Right renal cortex interstitium (tissue), 3 donors: Measurements from ENCODE around the gene GBA2. TPM values are rescaled to one million over a fixed set of nuclear protein-coding genes. Genes with fewer than 3 reads are reported as not detected.

Experiments used
- DNase-seq, 3 donors: peaks; one replicate each; pipeline ENCODE4 v3.0.0-alpha.2; 2013; ENCODE audit warnings: low read depth in 3 of 3, low spot score in 2 of 3
- polyA plus RNA-seq, 3 donors: library from polyadenylated mRNA; unstranded; fragments of 120-200 nt; gene quantifications; one replicate each; pipeline ENCODE4 v1.2.1, GENCODE V29; 2013; ENCODE audit not compliant: insufficient read length in 3 of 3

Gene GBA2
- polyA plus RNA-seq, 3 donors = 94.3 to 99.8 (median 96.1) TPM

- DNase-seq = no peak
Measured at GRCh38 chr9:35741740-35742139, 7.3 kb downstream of the GBA2 start.

DNA sequence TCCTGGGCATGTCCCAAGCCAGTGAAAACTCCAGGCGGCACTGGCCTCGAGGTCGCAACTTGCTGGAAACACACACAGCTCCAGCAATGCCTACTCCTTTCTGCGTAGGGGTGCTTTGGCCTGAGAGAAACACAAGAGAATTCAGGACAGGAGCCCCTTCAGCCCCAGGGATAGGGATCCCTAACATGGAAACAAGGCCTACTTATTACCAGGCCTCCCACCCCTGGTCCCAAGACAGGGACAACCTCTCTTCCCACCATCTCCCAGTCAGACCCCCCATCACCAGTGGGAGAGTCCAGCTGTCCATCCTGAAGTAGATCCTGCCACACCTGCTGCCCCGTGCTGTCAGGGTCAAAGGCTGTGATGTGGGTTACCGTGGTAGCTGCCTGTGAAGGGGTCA, 8.8 kb downstream of the GBA2 start:
- no peak for DNase-seq

DNA sequence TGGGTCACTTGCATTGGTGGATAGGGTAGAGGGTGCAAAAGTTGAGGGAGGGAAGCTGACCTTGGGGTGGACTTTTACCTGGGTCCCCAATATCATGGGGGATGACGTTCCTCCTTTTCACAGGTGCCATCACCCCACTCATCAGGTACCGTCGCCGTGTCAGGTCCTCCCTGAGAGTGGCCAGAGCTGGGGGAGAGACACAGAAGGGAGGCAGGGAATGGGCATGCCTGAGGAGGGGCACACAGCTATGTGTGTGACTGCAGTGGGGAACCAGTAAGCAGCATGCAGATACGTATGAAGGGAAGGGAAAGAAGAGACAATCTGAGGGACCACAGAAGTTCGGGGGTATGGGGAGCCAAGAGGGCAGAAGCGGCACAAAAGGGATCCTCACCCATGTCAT, 10.1 kb downstream of the GBA2 start:
- no peak for DNase-seq

GRCh38 chr9:35738186-35738585, 10.8 kb downstream of the GBA2 start:
- DNase-seq = no peak

- no peak for DNase-seq
Measured at GRCh38 chr9:35737143-35737542, 11.9 kb downstream of the GBA2 start.

- DNase-seq = peak in 1 of 3 donors; percentile 40
Measured at GRCh38 chr9:35736201-35736633, 12.8 kb downstream of the GBA2 start.

DNA sequence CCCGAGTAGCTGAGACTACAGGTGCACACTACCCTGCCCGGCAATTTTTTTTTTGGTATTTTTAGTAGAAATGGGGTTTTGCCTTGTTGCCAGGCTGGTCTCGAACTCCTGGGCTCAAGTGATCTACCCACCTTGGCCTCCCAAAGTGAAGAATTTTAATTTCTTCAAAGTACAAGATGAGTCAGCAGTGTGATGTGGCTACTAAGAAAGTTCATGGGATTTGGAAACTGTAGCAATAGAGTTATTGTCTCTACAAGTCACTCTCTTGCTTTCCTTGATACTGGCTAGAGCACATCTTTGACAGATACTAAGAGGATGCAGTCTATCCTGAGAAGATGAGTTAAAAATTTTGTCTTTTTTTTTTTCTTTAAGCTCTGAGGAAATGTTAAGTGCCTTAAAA, 14.9 kb downstream of the GBA2 start:
- DNase-seq = no peak

DNA sequence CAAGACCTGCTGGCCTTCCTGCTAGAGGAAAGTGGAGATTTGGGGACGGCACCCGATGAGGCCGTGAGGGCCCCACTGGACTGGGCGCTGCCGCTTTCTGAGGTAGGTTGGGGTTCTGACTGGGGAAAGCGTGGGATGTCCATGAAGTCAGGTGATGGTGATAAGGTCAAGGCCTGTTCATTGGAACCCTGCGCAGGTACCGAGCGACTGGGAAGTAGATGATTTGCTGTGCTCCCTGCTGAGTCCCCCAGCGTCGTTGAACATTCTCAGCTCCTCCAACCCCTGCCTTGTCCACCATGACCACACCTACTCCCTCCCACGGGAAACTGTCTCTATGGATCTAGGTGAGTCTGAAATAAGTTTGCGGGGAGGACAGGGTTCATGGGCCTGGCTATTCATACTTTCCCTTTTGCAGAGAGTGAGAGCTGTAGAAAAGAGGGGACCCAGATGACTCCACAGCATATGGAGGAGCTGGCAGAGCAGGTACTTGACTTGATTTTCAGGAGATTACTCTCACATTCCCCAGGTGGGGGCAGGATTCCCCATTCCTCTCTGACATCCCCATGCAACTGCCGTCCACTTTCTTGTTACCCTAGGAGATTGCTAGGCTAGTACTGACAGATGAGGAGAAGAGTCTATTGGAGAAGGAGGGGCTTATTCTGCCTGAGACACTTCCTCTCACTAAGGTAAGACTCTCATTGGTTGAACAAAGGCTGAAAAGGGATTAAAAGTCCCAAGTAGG, 16.1 kb downstream of the GBA2 start:
- no peak for DNase-seq

- peak; percentile 93 for DNase-seq
Measured at GRCh38 chr9:35732185-35732799, 16.7 kb downstream of the GBA2 start, which contains the start of the genes CREB3 and TLN1. TSS of gene CREB3 (plus strand) at chr9:35732666. CDS start at chr9:35732773, 107 bp downstream. TSS of gene TLN1 (minus strand) at chr9:35732195. CDS start at chr9:35725694, 6,501 bp downstream.

DNA sequence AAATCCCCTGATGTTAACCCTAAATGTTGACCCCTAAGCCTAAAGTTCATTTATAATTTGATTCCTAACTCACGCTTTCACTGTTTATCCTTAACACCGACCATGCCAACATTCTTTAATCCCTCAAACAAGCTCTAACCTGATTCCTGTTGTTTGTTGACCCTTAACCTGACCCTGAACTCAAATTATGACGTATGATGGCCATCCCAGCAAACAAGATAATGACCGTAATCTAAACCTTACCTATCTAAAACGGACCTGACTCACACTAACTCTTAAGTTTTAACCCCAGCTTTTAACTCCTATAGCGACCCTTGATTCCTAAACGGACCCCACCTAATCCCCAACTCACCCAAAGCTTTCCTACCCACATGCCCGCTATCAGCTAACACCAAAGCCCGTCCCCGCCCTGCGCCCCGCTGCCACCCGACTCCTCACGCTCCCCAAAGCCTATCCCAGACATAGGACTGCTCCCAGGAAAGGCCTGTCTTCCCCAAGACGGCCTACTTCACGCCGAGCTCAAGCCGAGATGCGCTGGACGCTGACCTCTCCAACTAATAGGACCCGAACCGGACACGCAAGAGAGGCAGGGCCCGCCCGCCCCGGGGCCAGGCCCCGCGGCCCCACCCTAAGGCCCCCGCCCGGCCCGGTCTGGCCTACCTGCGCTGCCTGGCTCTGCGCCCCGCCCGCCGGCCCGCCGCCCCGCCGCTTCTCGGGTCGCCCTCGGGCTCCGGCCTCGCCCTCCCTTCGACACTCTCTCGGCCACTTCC, 17.4 kb downstream of the GBA2 start:
- DNase-seq = no peak

DNA sequence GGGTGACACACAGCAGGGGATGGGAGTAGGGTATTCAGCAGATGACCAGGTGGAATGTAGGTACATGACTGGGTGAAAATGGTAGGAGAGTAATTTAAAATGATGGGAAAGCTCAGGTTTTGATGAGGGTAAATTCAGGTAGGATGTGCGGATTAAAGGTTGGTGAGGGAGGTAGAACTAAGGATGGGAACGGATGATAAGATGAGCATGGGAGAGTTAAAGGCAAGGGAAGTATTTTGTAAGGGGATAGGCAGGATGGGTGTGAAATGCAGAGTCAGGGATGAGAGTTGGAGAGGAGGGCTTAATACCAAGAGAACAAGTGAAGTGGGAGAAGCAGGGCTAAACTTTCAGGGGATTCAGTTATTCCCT, 18.6 kb downstream of the GBA2 start:
- no peak for DNase-seq

DNA sequence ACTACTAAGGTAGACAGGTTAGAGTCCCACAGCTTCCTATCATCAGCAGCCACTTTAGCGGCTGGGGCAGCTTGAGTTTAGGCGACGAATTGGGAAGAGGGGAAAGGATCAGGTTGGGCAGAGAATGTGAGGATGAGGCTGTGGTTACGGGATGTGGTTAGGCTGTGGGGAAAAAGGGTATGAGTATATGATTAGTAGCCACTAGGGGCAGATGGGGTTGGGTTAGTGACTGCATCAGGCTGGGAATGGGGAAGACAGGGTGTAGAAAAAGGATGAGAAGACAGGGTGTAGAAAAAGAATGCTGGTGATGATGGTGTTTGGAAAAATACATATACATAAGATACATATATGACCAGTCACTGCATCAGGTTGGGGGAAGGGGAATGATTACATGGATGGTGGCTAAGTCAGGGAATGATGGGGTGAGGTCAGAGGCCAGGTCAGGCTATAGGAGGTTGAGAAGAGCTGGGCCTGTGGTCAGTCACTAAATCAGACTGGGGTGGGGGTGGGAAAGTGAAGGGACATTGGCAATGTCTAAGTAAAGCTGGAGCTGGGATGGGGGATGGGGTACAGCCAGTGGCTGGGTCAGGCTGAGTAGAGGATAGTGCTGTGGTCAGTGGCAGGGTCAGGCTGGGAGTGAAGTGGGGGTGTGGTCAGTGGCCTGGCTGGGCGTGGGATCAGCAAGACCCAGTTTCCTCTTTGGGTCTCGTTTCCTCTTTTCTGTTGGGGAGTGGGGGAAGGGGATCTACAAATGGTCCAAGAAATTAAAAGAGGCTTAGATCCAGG, 19.1 kb downstream of the GBA2 start:
- DNase-seq = no peak

- DNase-seq = no peak
Measured at GRCh38 chr9:35729101-35729500, 19.9 kb downstream of the GBA2 start.

- DNase-seq = peak in 1 of 3 donors; percentile 68
Measured at GRCh38 chr9:35728041-35728971, 20.7 kb downstream of the GBA2 start.

DNA sequence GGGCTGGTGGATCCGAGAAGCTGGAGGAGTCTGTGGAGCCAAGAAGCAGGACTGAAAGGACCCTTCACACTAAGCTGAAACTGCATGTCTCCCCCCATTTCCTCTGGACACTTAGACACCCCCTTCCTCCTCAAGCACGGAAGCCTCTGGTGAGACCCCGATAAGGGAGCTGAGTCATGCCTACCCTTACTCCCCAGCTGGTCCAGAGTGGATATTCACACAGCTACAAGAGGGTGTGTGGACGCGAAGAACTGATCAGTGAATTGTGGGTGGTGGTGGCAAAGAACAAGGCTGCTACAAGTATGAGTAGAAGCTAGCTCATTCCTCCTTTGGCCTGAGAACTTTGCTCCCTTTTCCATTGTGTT, 21.4 kb downstream of the GBA2 start:
- DNase-seq = no peak

GRCh38 chr9:35726931-35727330, 22.1 kb downstream of the GBA2 start:
- no peak for DNase-seq

DNA sequence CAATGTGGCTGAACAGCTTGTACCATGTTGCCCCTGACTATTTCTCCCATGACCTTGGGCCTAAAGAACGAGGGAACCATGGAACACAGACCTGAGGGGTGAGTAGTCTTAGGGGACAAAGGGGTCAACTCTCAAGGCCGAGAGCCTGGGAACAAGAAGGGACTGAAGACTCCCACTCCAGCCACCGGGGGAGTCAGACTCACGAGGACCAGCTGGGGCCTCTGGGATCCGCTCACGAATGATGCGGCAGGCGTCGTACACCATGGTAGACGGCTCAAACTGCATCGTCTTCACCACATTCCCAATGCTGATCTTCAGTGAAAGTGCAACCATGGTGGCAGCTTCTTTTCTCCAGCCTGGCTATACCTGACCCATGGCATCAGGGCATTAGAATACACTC, 23.7 kb downstream of the GBA2 start:
- no peak for DNase-seq

DNA sequence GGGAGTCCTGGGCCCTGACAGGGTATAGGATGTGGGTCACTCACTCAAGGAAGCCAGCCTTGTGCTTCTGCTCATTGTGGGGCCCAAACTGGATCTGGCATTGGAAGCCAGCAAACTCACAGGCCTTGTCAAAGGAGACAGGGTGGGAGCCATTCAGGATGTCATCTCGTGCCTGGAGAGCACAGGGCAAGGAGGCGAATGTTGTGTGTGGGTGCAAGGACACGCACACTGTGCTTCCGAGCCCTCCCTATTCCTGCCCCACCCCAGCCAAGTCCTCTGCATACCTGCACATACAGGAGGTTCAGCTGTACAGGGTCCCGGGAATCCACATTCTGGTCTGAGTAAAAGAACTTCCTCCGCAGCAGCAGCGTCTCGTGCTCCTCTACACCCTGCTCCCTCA, 25.1 kb downstream of the GBA2 start:
- no peak for DNase-seq

DNA sequence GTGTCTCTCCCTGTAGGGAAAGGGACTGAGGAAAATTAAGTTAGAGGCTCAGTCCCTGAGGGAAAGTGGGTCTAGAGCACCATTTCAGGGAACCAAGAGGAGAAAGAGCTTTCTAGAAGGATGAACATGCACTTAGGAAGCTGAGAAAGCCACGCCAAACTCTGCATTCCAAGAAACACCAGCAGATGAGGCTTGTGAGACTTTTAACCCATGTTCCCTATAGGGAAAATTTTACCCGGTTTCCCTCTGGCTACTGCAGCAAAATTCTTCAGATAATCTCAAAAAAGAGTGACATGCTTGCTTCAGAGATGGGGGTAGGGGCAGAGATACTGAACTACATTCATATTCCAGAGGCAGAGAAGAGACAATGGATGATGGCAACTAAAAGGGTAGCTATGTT, 25.6 kb downstream of the GBA2 start:
- DNase-seq = no peak

- no peak for DNase-seq
Measured at GRCh38 chr9:35719546-35719945, 29.5 kb downstream of the GBA2 start.
